Measurements from ENCODE around the gene PDCD1. TPM values are rescaled to one million over a fixed set of nuclear protein-coding genes. Genes with fewer than 3 reads are reported as not detected.

The PDCD1 gene
- total and polyA plus RNA-seq, 2 of the 13 experiments (the other 11 are each of a cell fraction or from before 2014, with no cell fraction given): 0.04 TPM; not detected in 1

DNA sequence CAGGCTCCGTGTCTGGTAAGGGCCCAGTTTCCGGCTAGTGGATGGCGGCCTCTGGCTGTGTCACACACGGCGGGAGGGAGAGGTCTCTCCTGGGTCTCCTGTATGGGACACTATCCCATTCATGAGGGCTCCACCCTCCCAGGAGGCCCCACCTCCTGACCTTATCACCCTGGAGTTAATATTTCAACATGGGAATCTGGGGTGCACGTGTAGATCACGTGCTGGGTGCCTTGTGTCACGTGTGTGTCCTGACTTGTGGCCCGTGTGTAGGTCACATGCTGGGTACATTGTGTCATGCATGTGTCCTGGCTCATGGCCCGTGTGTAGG lies 39.8 kb downstream of the PDCD1 start (continued):
- TF ChIP-seq DR1 (CRISPR knock-in tag; IDR thresholded peaks at IDR 0.05): peak; percentile 58; the same call in 1 of the 2 replicates
- TF ChIP-seq HMG20B (CRISPR knock-in tag; conservative IDR thresholded peaks at IDR 0.05): peak; percentile 76; the same call in 1 of the 2 replicates
- peak; percentile 88 for TF ChIP-seq RCOR2 (CRISPR knock-in tag; IDR thresholded peaks at IDR 0.05)
- TF ChIP-seq GFI1 (CRISPR knock-in tag; IDR thresholded peaks at IDR 0.05; ENCODE audit: borderline replicate concordance): peak; percentile 79; the same call in 1 of the 2 replicates
- TF ChIP-seq CENPBD1 (CRISPR knock-in tag; IDR thresholded peaks at IDR 0.05; ENCODE audit: borderline replicate concordance, low read depth): peak; percentile 80; the same call in 1 of the 2 replicates
- TF ChIP-seq, protein P1, sequence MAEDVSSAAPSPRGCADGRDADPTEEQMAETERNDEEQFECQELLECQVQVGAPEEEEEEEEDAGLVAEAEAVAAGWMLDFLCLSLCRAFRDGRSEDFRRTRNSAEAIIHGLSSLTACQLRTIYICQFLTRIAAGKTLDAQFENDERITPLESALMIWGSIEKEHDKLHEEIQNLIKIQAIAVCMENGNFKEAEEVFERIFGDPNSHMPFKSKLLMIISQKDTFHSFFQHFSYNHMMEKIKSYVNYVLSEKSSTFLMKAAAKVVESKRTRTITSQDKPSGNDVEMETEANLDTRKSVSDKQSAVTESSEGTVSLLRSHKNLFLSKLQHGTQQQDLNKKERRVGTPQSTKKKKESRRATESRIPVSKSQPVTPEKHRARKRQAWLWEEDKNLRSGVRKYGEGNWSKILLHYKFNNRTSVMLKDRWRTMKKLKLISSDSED (CRISPR knock-in tag; IDR thresholded peaks at IDR 0.05): no peak
- peak; percentile 80; the same call in 1 of the 2 replicates for TF ChIP-seq NFIB (CRISPR knock-in tag; IDR thresholded peaks at IDR 0.05; ENCODE audit: borderline replicate concordance)
- TF ChIP-seq CBFB (CRISPR knock-in tag; IDR thresholded peaks at IDR 0.05): no peak
- TF ChIP-seq AKAP8 (CRISPR knock-in tag; IDR thresholded peaks at IDR 0.05): peak; percentile 98
- TF ChIP-seq ZNF776 (CRISPR knock-in tag; IDR thresholded peaks at IDR 0.05): peak; percentile 87
- no peak for TF ChIP-seq ZNF572 (CRISPR knock-in tag; IDR thresholded peaks at IDR 0.05)
- peak; percentile 94 for TF ChIP-seq SRY (CRISPR knock-in tag; IDR thresholded peaks at IDR 0.05)
- no peak for TF ChIP-seq ZFP36 (IDR thresholded peaks at IDR 0.05; ENCODE audit: borderline replicate concordance, low read depth, low read length, partially characterized antibody)
- TF ChIP-seq ZNF460 (CRISPR knock-in tag; IDR thresholded peaks at IDR 0.05; ENCODE audit: borderline replicate concordance): no peak
- TF ChIP-seq NFRKB (IDR thresholded peaks at IDR 0.05): no peak
- TF ChIP-seq ZNF747 (CRISPR knock-in tag; IDR thresholded peaks at IDR 0.05; ENCODE audit: borderline replicate concordance): peak; percentile 94; the same call in 1 of the 2 replicates
- TF ChIP-seq, protein P2, sequence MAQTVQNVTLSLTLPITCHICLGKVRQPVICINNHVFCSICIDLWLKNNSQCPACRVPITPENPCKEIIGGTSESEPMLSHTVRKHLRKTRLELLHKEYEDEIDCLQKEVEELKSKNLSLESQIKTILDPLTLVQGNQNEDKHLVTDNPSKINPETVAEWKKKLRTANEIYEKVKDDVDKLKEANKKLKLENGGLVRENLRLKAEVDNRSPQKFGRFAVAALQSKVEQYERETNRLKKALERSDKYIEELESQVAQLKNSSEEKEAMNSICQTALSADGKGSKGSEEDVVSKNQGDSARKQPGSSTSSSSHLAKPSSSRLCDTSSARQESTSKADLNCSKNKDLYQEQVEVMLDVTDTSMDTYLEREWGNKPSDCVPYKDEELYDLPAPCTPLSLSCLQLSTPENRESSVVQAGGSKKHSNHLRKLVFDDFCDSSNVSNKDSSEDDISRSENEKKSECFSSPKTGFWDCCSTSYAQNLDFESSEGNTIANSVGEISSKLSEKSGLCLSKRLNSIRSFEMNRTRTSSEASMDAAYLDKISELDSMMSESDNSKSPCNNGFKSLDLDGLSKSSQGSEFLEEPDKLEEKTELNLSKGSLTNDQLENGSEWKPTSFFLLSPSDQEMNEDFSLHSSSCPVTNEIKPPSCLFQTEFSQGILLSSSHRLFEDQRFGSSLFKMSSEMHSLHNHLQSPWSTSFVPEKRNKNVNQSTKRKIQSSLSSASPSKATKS (CRISPR knock-in tag; IDR thresholded peaks at IDR 0.05): peak; percentile 89; the same call in 1 of the 2 replicates
- TF ChIP-seq ZNF24 (IDR thresholded peaks at IDR 0.05): peak; percentile 32; the same call in 1 of the 2 replicates
- TF ChIP-seq FOXA3 (CRISPR knock-in tag; IDR thresholded peaks at IDR 0.05): peak; percentile 94
- TF ChIP-seq, protein P3, sequence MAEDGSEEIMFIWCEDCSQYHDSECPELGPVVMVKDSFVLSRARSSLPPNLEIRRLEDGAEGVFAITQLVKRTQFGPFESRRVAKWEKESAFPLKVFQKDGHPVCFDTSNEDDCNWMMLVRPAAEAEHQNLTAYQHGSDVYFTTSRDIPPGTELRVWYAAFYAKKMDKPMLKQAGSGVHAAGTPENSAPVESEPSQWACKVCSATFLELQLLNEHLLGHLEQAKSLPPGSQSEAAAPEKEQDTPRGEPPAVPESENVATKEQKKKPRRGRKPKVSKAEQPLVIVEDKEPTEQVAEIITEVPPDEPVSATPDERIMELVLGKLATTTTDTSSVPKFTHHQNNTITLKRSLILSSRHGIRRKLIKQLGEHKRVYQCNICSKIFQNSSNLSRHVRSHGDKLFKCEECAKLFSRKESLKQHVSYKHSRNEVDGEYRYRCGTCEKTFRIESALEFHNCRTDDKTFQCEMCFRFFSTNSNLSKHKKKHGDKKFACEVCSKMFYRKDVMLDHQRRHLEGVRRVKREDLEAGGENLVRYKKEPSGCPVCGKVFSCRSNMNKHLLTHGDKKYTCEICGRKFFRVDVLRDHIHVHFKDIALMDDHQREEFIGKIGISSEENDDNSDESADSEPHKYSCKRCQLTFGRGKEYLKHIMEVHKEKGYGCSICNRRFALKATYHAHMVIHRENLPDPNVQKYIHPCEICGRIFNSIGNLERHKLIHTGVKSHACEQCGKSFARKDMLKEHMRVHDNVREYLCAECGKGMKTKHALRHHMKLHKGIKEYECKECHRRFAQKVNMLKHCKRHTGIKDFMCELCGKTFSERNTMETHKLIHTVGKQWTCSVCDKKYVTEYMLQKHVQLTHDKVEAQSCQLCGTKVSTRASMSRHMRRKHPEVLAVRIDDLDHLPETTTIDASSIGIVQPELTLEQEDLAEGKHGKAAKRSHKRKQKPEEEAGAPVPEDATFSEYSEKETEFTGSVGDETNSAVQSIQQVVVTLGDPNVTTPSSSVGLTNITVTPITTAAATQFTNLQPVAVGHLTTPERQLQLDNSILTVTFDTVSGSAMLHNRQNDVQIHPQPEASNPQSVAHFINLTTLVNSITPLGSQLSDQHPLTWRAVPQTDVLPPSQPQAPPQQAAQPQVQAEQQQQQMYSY (CRISPR knock-in tag; IDR thresholded peaks at IDR 0.05): no peak
- TF ChIP-seq MNT (IDR thresholded peaks at IDR 0.05): peak; percentile 100
- peak; percentile 91; the same call in 1 of the 2 replicates for TF ChIP-seq ZNF788 (CRISPR knock-in tag; IDR thresholded peaks at IDR 0.05; ENCODE audit: borderline replicate concordance)
